RWPE2 (cell line): ENCODE measurements around the gene NPRL2.

Experiments used
- ATAC-seq: fragments of 200-7000 bp; cut with Tn5 transposase; 3 replicates; pipeline ENCODE4 v1.9.1; 2021; ENCODE audit warnings: low read depth
- DNase-seq: peaks from one replicate; pipeline ENCODE4 v3.0.0-alpha.2; 2020; ENCODE audit warnings: low spot score
- H3K27ac ChIP-seq: fragments of 450-650 bp; 2 replicates; pipeline ENCODE4 v1.5.1; 2017; ENCODE audit warnings: mild to moderate bottlenecking; ENCODE audit not compliant: poor library complexity, severe bottlenecking
- H3K27me3 ChIP-seq: fragments of 250-450 bp; sonication (Bioruptor Pico); 2 replicates; pipeline ENCODE4 v1.5.1; 2021; ENCODE audit warnings: mild to moderate bottlenecking, moderate library complexity; ENCODE audit not compliant: insufficient read depth, poor library complexity, severe bottlenecking
- H3K36me3 ChIP-seq: fragments of 250-450 bp; sonication (Bioruptor Pico); 2 replicates; pipeline ENCODE4 v1.5.1; 2020; ENCODE audit warnings: low read depth, mild to moderate bottlenecking, moderate library complexity
- H3K4me1 ChIP-seq: fragments of 250-450 bp; sonication (Bioruptor Pico); 2 replicates; pipeline ENCODE4 v1.5.1; 2021; ENCODE audit warnings: mild to moderate bottlenecking, moderate library complexity; ENCODE audit not compliant: insufficient read depth, poor library complexity, severe bottlenecking
- H3K4me3 ChIP-seq: fragments of 250-450 bp; sonication (Bioruptor Pico); 2 replicates; pipeline ENCODE4 v1.5.1; 2021; ENCODE audit warnings: mild to moderate bottlenecking, moderate library complexity; ENCODE audit not compliant: severe bottlenecking
- H3K9me3 ChIP-seq: fragments of 250-450 bp; sonication (Bioruptor Pico); 2 replicates; pipeline ENCODE4 v1.5.1; 2021; ENCODE audit warnings: mild to moderate bottlenecking, moderate library complexity; ENCODE audit not compliant: severe bottlenecking
- CTCF ChIP-seq: fragments of 450-650 bp; IDR thresholded peaks from one replicate; pipeline ENCODE4 v1.5.1; 2017; ENCODE audit warnings: mild to moderate bottlenecking, moderate library complexity; ENCODE audit not compliant: poor library complexity, severe bottlenecking

The NPRL2 gene

DNA sequence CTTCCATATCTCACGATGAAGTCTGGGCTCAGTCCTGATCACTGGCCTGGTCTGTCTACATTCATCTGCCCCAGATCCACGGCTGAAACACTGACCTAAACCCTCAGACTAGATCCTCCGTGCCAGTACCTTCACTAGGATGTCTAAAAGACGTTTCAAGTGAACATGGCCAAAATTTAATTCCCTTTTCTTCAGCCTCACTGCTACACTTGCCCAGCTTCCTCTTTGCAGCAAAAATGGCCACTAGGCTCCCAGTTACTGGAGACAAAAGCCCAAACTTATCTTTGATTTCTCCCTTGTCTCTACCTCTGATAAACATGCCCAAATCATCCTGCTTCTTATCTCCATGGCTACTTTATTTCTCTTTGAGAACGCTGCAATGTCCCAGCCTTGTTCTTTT is 11.6 kb downstream of the NPRL2 start:
- H3K4me1 ChIP-seq: peaks cover 21% of the 10 kb centered on the region
- no peaks in the 10 kb centered on the region for H3K27me3 ChIP-seq
- peaks cover 25% of the 10 kb centered on the region for H3K36me3 ChIP-seq
- no peak for TF ChIP-seq CTCF
- ATAC-seq (no peak), DNase-seq (no peak)
- H3K4me3 ChIP-seq: no peak overlapping the region
- no peaks in the 10 kb centered on the region for H3K9me3 ChIP-seq
- peak overlapping the region; percentile 83 for H3K27ac ChIP-seq

- no peak for TF ChIP-seq CTCF
Measured at GRCh38 chr3:50337175-50337861, 13.3 kb downstream of the NPRL2 start.

GRCh38 chr3:50336452-50337174 is 14.0 kb downstream of the NPRL2 start:
- H3K27me3 ChIP-seq: no peaks in the 10 kb centered on the region
- H3K27ac ChIP-seq: peak overlapping the region; percentile 83
- peak overlapping the region; percentile 61 for H3K4me3 ChIP-seq
- peak; percentile 40 for ATAC-seq
- TF ChIP-seq CTCF: no peak
- H3K9me3 ChIP-seq: no peaks in the 10 kb centered on the region
- H3K36me3 ChIP-seq: peaks cover 40% of the 10 kb centered on the region
- DNase-seq: no peak
- peaks cover 23% of the 10 kb centered on the region for H3K4me1 ChIP-seq

More at GRCh38 chr3:50337175-50337861, 13.3 kb downstream of the NPRL2 start:
- H3K4me1 ChIP-seq: peaks cover 23% of the 10 kb centered on the region
- peak overlapping the region; percentile 61 for H3K4me3 ChIP-seq
- peak; percentile 100 for DNase-seq
- no peaks in the 10 kb centered on the region for H3K9me3 ChIP-seq
- peak overlapping the region; percentile 83 for H3K27ac ChIP-seq
- H3K27me3 ChIP-seq: no peaks in the 10 kb centered on the region
- peaks cover 33% of the 10 kb centered on the region for H3K36me3 ChIP-seq
- peak; percentile 78 for ATAC-seq

DNA sequence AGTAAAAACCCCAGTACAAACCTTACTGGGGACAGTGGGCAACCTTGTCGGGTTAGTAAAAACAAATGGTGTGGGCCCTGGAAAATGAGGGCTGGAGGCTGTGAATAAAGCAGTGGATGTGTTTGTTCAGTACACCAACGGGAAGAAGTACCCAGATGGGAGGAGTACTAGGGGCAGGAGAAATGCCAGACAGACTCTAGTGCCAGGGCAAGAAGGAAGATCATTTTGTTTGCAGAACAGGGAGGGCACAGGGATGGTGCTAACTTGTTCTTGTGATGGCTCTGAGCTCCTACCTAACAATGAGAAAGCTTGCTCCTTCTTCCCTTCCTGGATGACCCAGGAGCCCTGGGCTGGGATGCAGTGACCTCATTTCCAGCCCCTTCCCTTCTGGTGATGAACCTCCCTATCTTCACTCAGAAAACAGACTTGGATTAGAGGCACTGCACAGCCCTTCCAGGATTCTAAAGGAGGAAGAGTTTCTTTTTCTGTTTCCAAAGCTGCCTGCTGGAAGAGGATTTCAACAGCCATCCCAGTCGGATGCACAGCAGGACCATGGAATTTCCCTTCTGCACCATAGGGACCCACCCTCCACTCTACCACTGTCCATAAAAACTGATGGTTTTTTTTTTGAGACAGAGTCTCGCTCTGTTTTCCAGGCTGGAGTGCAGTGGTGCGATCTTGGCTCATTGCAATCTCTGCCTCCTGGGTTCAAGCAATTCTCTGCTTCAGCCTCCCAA is 16.1 kb downstream of the NPRL2 start:
- Histone ChIP-seq H3K9me3 (no peaks in the 10 kb centered on the region), H3K27ac (peak overlapping the region; percentile 83), H3K4me1 (peaks cover 17% of the 10 kb centered on the region), H3K36me3 (peaks cover 61% of the 10 kb centered on the region), H3K27me3 (no peaks in the 10 kb centered on the region), H3K4me3 (no peak overlapping the region)
- DNase-seq (no peak), ATAC-seq (no peak)
- no peak for TF ChIP-seq CTCF
